ENCODE results near the gene DLG3.

The DLG3 gene

DNA sequence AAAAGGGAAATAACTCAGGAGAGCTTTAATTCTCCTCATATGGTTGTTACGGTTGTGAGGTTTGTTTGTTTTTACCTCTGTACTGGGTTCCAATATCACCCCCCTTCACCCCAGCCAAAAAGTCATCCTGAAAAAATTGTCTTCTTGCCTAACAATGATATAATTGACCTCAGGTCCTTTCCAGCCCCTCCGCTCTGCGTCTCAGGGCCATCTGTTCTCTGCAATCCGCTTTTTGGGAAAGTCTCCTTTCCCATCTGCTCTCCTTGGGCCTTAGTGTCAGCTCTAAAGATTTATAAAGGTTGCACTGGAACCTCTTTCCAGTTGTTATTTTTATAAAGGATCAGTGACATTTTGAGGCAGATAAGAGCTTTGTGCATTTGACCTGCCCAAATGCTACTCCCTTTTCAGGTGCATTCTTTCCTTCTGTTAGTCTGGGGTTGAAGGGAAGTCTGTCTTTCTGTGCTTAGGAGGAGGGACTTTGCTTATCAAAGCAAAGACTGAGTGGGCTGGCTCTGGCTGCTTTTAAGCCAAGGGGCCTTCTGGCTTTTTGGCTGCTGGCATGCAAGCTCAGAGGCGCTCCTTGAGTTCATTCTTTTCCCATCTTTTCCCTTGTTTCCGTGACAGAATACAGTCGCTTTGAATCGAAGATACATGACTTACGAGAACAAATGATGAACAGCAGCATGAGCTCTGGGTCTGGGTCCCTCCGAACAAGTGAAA, 34.1 kb downstream of the DLG3 start:
- Histone ChIP-seq H3K9me3 (ENCODE audit: control insufficient read depth, low read length) (no peaks in the 10 kb centered on the region), H3K27me3 (replicated peaks; ENCODE audit: control insufficient read depth, insufficient read depth, low read length) (peaks cover 21% of the 10 kb centered on the region), H3K4me1 (ENCODE audit: control insufficient read depth, insufficient read depth, low read length) (peaks cover 10% of the 10 kb centered on the region), H3K4me3 (ENCODE audit: low read length) (no peak overlapping the region), H3K36me3 (ENCODE audit: control insufficient read depth, insufficient read depth, low read length, severe bottlenecking) (no peaks in the 10 kb centered on the region), H3K9ac (ENCODE audit: low read length) (no peak overlapping the region)
- DNase-seq (ENCODE audit: low read depth): peak; percentile 30

GRCh38 chrX:70479247-70479921, 34.7 kb downstream of the DLG3 start:
- H3K27me3 ChIP-seq (replicated peaks; ENCODE audit: control insufficient read depth, insufficient read depth, low read length): peaks cover 21% of the 10 kb centered on the region
- no peaks in the 10 kb centered on the region for H3K36me3 ChIP-seq (ENCODE audit: control insufficient read depth, insufficient read depth, low read length, severe bottlenecking)
- peaks cover 10% of the 10 kb centered on the region for H3K4me1 ChIP-seq (ENCODE audit: control insufficient read depth, insufficient read depth, low read length)
- no peak overlapping the region for H3K9ac ChIP-seq (ENCODE audit: low read length)
- no peaks in the 10 kb centered on the region for H3K9me3 ChIP-seq (ENCODE audit: control insufficient read depth, low read length)
- no peak overlapping the region for H3K4me3 ChIP-seq (ENCODE audit: low read length)
- DNase-seq (ENCODE audit: low read depth): peak; percentile 67

DNA sequence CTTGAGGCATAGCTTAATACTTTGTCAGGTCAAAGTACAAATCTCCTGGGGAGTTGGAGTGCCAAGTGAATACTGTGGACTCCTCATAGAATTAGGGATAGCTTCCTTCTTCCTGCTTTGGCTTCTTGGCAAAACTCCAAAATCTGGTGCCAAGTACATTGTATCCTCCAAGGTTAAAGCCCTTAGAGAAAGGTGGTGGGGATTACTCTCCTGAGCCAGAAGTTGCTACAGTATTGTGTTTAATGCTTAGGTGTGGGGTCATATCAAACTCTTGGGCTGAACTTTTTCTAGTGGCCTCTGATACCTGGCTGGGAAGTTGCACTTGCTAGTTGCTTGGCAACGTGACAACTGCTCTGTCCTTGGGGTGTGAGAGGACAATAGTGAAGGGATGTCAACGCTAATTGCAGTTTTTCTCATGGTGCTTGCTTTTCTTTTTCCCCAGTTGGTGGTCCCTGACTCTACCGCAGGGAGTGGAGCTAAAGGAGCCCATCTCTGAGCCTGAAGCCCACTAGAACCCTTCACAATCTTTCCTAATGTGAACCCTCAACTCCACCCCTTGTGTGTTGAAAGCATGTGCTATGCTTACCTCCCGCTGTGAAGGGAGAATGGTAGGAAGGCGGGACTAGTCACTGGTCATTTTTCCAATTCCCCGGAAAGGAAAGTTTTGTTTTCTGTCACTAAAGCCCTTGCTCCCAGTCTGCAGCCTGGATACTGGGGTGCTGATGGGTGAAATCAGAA, 35.5 kb downstream of the DLG3 start:
- Histone ChIP-seq H3K36me3 (ENCODE audit: control insufficient read depth, insufficient read depth, low read length, severe bottlenecking) (no peaks in the 10 kb centered on the region), H3K4me3 (ENCODE audit: low read length) (peak overlapping the region; percentile 7), H3K9ac (ENCODE audit: low read length) (no peak overlapping the region), H3K4me1 (ENCODE audit: control insufficient read depth, insufficient read depth, low read length) (peaks cover 10% of the 10 kb centered on the region), H3K9me3 (ENCODE audit: control insufficient read depth, low read length) (no peaks in the 10 kb centered on the region), H3K27me3 (replicated peaks; ENCODE audit: control insufficient read depth, insufficient read depth, low read length) (peaks cover 21% of the 10 kb centered on the region)
- peak; percentile 26 for DNase-seq (ENCODE audit: low read depth)

- peaks cover 10% of the 10 kb centered on the region for H3K4me1 ChIP-seq (ENCODE audit: control insufficient read depth, insufficient read depth, low read length)
- peak overlapping the region; percentile 7 for H3K4me3 ChIP-seq (ENCODE audit: low read length)
- H3K9ac ChIP-seq (ENCODE audit: low read length): no peak overlapping the region
- DNase-seq (ENCODE audit: low read depth): peak; percentile 30
- no peaks in the 10 kb centered on the region for H3K9me3 ChIP-seq (ENCODE audit: control insufficient read depth, low read length)
- peaks cover 21% of the 10 kb centered on the region for H3K27me3 ChIP-seq (replicated peaks; ENCODE audit: control insufficient read depth, insufficient read depth, low read length)
- H3K36me3 ChIP-seq (ENCODE audit: control insufficient read depth, insufficient read depth, low read length, severe bottlenecking): no peaks in the 10 kb centered on the region
Observed at GRCh38 chrX:70480660-70481018, 36.0 kb downstream of the DLG3 start.

DNA sequence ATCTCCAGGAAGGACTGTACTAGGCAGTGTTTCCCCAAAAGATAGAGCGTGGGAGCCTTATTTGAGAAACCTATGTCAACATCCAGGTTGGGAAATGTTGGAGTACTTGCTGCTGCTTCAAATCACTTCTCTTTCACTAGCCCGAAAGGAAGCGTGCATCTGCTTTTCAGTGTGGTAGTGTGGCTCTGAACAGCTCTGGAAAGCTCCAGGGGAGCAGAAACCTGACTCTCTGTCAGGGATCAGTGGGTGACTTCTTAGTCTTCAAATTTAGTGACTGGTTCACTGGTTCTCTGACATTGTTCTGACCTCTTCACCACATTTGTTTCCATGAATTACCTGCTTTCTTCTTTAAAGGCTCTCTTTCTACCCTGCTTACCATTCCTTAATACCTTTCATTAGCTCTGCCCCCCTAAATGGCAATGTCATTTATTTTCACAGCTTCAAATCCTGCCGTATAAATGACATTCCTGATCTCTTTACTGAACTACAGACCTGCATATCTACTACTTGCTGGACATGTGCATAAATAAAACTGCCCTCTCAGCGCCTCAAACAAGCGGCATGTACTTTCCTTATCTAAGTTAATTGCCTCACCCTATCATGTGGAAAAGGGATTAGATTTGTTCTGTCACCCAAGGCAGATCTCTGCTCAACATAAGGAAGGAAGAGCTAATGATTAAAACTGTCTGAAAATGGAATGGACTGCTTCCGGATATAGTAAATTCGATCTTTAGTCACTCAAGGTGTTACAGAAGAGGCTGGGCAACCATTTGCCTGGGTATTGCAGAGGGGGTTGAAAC, 37.0 kb downstream of the DLG3 start:
- peaks cover 21% of the 10 kb centered on the region for H3K27me3 ChIP-seq (replicated peaks; ENCODE audit: control insufficient read depth, insufficient read depth, low read length)
- H3K36me3 ChIP-seq (ENCODE audit: control insufficient read depth, insufficient read depth, low read length, severe bottlenecking): no peaks in the 10 kb centered on the region
- H3K9ac ChIP-seq (ENCODE audit: low read length): no peak overlapping the region
- peak; percentile 15 for DNase-seq (ENCODE audit: low read depth)
- H3K4me3 ChIP-seq (ENCODE audit: low read length): no peak overlapping the region
- H3K9me3 ChIP-seq (ENCODE audit: control insufficient read depth, low read length): no peaks in the 10 kb centered on the region
- H3K4me1 ChIP-seq (ENCODE audit: control insufficient read depth, insufficient read depth, low read length): peaks cover 10% of the 10 kb centered on the region

DNA sequence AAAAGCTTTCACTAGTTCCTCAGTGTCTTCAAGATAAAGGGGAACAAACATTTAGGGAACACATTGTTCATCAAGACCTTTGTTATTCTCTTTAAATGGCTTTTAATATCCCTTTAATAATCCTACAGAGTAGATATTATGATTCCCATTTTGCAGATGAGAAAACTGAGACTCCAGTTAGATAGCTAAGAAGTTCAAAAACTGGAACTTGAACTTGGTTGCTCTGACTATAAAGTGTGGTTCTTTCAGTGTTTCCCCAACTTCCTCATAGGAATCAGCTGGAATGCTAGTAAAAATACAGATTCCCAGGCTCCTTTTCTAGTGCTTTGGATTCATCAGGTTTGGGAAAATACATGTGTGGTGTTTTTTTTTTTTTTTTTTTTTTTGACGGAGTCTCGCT, 37.7 kb downstream of the DLG3 start:
- H3K9ac ChIP-seq (ENCODE audit: low read length): no peak overlapping the region
- H3K27me3 ChIP-seq (replicated peaks; ENCODE audit: control insufficient read depth, insufficient read depth, low read length): peaks cover 19% of the 10 kb centered on the region
- DNase-seq (ENCODE audit: low read depth): no peak
- no peaks in the 10 kb centered on the region for H3K9me3 ChIP-seq (ENCODE audit: control insufficient read depth, low read length)
- H3K4me3 ChIP-seq (ENCODE audit: low read length): no peak overlapping the region
- no peaks in the 10 kb centered on the region for H3K36me3 ChIP-seq (ENCODE audit: control insufficient read depth, insufficient read depth, low read length, severe bottlenecking)
- H3K4me1 ChIP-seq (ENCODE audit: control insufficient read depth, insufficient read depth, low read length): peaks cover 10% of the 10 kb centered on the region

- H3K27me3 ChIP-seq (replicated peaks; ENCODE audit: control insufficient read depth, insufficient read depth, low read length): peaks cover 9% of the 10 kb centered on the region
- DNase-seq (ENCODE audit: low read depth): no peak
- H3K9ac ChIP-seq (ENCODE audit: low read length): no peak overlapping the region
- H3K4me1 ChIP-seq (ENCODE audit: control insufficient read depth, insufficient read depth, low read length): no peaks in the 10 kb centered on the region
- no peaks in the 10 kb centered on the region for H3K36me3 ChIP-seq (ENCODE audit: control insufficient read depth, insufficient read depth, low read length, severe bottlenecking)
- H3K9me3 ChIP-seq (ENCODE audit: control insufficient read depth, low read length): no peaks in the 10 kb centered on the region
- no peak overlapping the region for H3K4me3 ChIP-seq (ENCODE audit: low read length)
Observed at GRCh38 chrX:70485466-70485865, 40.8 kb downstream of the DLG3 start.

DNA sequence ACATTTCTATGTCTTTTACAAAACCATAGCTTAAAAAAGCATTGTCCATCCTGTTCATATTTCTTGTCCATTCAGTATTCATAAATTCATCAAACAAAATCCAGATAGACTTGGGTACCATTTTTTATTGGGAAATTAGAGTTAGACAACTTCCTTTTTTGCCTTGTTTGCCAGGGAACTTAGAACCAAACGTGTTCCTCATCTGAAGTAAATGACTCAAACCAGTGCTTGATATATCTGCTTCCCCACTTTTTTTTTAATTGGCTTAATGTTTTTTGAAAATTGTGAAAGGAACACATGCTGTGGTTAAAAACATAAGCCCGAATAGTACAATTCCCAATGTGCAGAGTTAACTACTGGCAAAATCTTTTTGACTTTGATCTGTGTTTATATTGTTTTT, 44.2 kb downstream of the DLG3 start:
- Histone ChIP-seq H3K4me1 (ENCODE audit: control insufficient read depth, insufficient read depth, low read length) (no peaks in the 10 kb centered on the region), H3K27me3 (replicated peaks; ENCODE audit: control insufficient read depth, insufficient read depth, low read length) (peaks cover 9% of the 10 kb centered on the region), H3K36me3 (ENCODE audit: control insufficient read depth, insufficient read depth, low read length, severe bottlenecking) (no peaks in the 10 kb centered on the region), H3K9ac (ENCODE audit: low read length) (no peak overlapping the region), H3K4me3 (ENCODE audit: low read length) (no peak overlapping the region), H3K9me3 (ENCODE audit: control insufficient read depth, low read length) (no peaks in the 10 kb centered on the region)
- no peak for DNase-seq (ENCODE audit: low read depth)

DNA sequence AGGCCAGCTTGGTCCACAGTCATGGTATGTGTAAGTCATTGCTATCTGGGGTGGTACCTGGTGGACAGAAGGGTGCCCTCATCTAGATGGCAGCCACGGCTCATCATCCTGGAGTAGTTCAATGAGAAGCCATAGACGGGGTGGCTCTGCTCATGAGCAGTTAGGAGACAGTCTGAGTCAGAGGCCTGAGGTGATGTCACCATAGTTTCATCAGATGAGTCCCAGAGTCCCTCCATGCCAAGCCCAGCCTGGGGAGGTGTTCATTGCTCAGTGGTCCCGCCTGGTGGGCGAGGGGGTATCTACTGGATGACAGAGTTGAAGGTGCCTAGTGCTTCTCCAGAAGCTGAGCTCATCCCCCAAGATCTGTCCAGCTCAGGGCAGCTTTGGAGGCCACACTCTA, 49.8 kb downstream of the DLG3 start:
- no peaks in the 10 kb centered on the region for H3K36me3 ChIP-seq (ENCODE audit: control insufficient read depth, insufficient read depth, low read length, severe bottlenecking)

GRCh38 chrX:70496491-70496890, 51.9 kb downstream of the DLG3 start:
- H3K4me1 ChIP-seq (ENCODE audit: control insufficient read depth, insufficient read depth, low read length): no peaks in the 10 kb centered on the region
- H3K27me3 ChIP-seq (replicated peaks; ENCODE audit: control insufficient read depth, insufficient read depth, low read length): peaks cover 11% of the 10 kb centered on the region
- H3K9me3 ChIP-seq (ENCODE audit: control insufficient read depth, low read length): no peaks in the 10 kb centered on the region
- no peak overlapping the region for H3K4me3 ChIP-seq (ENCODE audit: low read length)
- no peak for DNase-seq (ENCODE audit: low read depth)
- no peak overlapping the region for H3K9ac ChIP-seq (ENCODE audit: low read length)
- H3K36me3 ChIP-seq (ENCODE audit: control insufficient read depth, insufficient read depth, low read length, severe bottlenecking): peaks cover under 1% of the 10 kb centered on the region

More for the DNA sequence above, 49.8 kb downstream of the DLG3 start:
- no peak overlapping the region for H3K9ac ChIP-seq (ENCODE audit: low read length)
- no peaks in the 10 kb centered on the region for H3K9me3 ChIP-seq (ENCODE audit: control insufficient read depth, low read length)
- H3K4me3 ChIP-seq (ENCODE audit: low read length): no peak overlapping the region
- peaks cover 12% of the 10 kb centered on the region for H3K27me3 ChIP-seq (replicated peaks; ENCODE audit: control insufficient read depth, insufficient read depth, low read length)
- H3K4me1 ChIP-seq (ENCODE audit: control insufficient read depth, insufficient read depth, low read length): no peaks in the 10 kb centered on the region
- DNase-seq (ENCODE audit: low read depth): no peak

GRCh38 chrX:70497026-70497425, 52.4 kb downstream of the DLG3 start:
- no peak overlapping the region for H3K4me3 ChIP-seq (ENCODE audit: low read length)
- H3K9ac ChIP-seq (ENCODE audit: low read length): no peak overlapping the region
- peaks cover 10% of the 10 kb centered on the region for H3K27me3 ChIP-seq (replicated peaks; ENCODE audit: control insufficient read depth, insufficient read depth, low read length)
- no peak for DNase-seq (ENCODE audit: low read depth)
- no peaks in the 10 kb centered on the region for H3K4me1 ChIP-seq (ENCODE audit: control insufficient read depth, insufficient read depth, low read length)
- H3K36me3 ChIP-seq (ENCODE audit: control insufficient read depth, insufficient read depth, low read length, severe bottlenecking): peaks cover 2% of the 10 kb centered on the region
- H3K9me3 ChIP-seq (ENCODE audit: control insufficient read depth, low read length): no peaks in the 10 kb centered on the region
